HFF-Myc (cell line): Measurements from ENCODE around the gene GPRC5C.

Experiments
- DNase-seq: peaks from one replicate; pipeline ENCODE4 v3.0.0-alpha.2; 2011; ENCODE audit warnings: low read depth; ENCODE audit errors: extremely low read depth
- H3K4me3 ChIP-seq: replicated peaks from 2 replicates; pipeline ENCODE4 v1.5.1; 2011; ENCODE audit warnings: low read depth, mild to moderate bottlenecking, control low read depth, low read length
- CTCF ChIP-seq: IDR thresholded peaks from 2 replicates; pipeline ENCODE4 v1.5.1; 2012; ENCODE audit warnings: mild to moderate bottlenecking, low read depth, low read length, control low read depth; ENCODE audit errors: missing control alignments

The GPRC5C gene

GRCh38 chr17:74460996-74461395, 29.1 kb downstream of the GPRC5C start:
- H3K4me3 ChIP-seq, result no peak overlapping the region
- DNase-seq, result no peak
- TF ChIP-seq CTCF, result no peak

GRCh38 chr17:74461611-74462010, 29.7 kb downstream of the GPRC5C start:
- TF ChIP-seq CTCF, result no peak
- no peak overlapping the region for H3K4me3 ChIP-seq
- DNase-seq, result no peak

- DNase-seq, result no peak
- no peak for TF ChIP-seq CTCF
- H3K4me3 ChIP-seq, result no peak overlapping the region
Measured at GRCh38 chr17:74464730-74465377, 33.0 kb downstream of the GPRC5C start.

GRCh38 chr17:74465378-74466110, 33.7 kb downstream of the GPRC5C start:
- TF ChIP-seq CTCF, result no peak
- no peak overlapping the region for H3K4me3 ChIP-seq

GRCh38 chr17:74466111-74466827, 34.4 kb downstream of the GPRC5C start, which contains the start of gene CD300A:
Gene CD300A, plus strand, starts transcription at chr17:74466634. Its CDS starts 70 bp downstream, at chr17:74466704.
- no peak within 1 kb of the TSS for H3K4me3 ChIP-seq
- no peak for DNase-seq
- TF ChIP-seq CTCF, result no peak

More at GRCh38 chr17:74465378-74466110, 33.7 kb downstream of the GPRC5C start:
- DNase-seq, result no peak

GRCh38 chr17:74466828-74467184, 34.9 kb downstream of the GPRC5C start:
- no peak for DNase-seq
- no peak overlapping the region for H3K4me3 ChIP-seq
- no peak for TF ChIP-seq CTCF
